Effector memory CD4-positive, alpha-beta T cell (primary cell): ENCODE results near the gene KRI1.

Experiments
- DNase-seq, 3 donors: peaks; one replicate each; pipeline ENCODE4 v3.0.0-alpha.2; 2020
- H3K27ac ChIP-seq: 2 replicates; pipeline ENCODE4 v1.7.0; 2013; ENCODE audit warnings: mild to moderate bottlenecking, low read length, moderate library complexity; ENCODE audit not compliant: insufficient read depth, poor library complexity, severe bottlenecking
- H3K27me3 ChIP-seq: replicated peaks from 2 replicates; pipeline ENCODE4 v1.7.0; 2013; ENCODE audit warnings: mild to moderate bottlenecking, low read length; ENCODE audit not compliant: insufficient read depth, control insufficient read depth, poor library complexity, severe bottlenecking
- H3K36me3 ChIP-seq: 2 replicates; pipeline ENCODE4 v1.7.0; 2013; ENCODE audit warnings: mild to moderate bottlenecking, low read length, moderate library complexity; ENCODE audit not compliant: control insufficient read depth, insufficient read depth
- H3K4me1 ChIP-seq: 2 replicates; pipeline ENCODE4 v1.7.0; 2013; ENCODE audit warnings: low read length, mild to moderate bottlenecking; ENCODE audit not compliant: control insufficient read depth, insufficient read depth, poor library complexity, severe bottlenecking
- H3K4me3 ChIP-seq: 2 replicates; pipeline ENCODE4 v1.7.0; 2013; ENCODE audit warnings: low read length, low read depth, mild to moderate bottlenecking; ENCODE audit not compliant: insufficient read depth, poor library complexity, severe bottlenecking
- H3K9me3 ChIP-seq: 2 replicates; pipeline ENCODE4 v1.7.0; 2013; ENCODE audit warnings: mild to moderate bottlenecking, low read length, moderate library complexity; ENCODE audit not compliant: control insufficient read depth

Gene KRI1

GRCh38 chr19:10520652-10521318 is 45.0 kb downstream of the KRI1 start:
- Histone ChIP-seq H3K27me3 (peaks cover 28% of the 10 kb centered on the region), H3K27ac (no peak overlapping the region), H3K4me1 (peaks cover 21% of the 10 kb centered on the region), H3K4me3 (no peak overlapping the region), H3K9me3 (no peaks in the 10 kb centered on the region), H3K36me3 (no peaks in the 10 kb centered on the region)
- no peak for DNase-seq

GRCh38 chr19:10519421-10519820 is 46.4 kb downstream of the KRI1 start:
- H3K27me3 ChIP-seq, result peaks cover 36% of the 10 kb centered on the region
- H3K4me3 ChIP-seq, result no peak overlapping the region
- no peak for DNase-seq
- H3K9me3 ChIP-seq, result no peaks in the 10 kb centered on the region
- no peaks in the 10 kb centered on the region for H3K36me3 ChIP-seq
- peaks cover 24% of the 10 kb centered on the region for H3K4me1 ChIP-seq
- no peak overlapping the region for H3K27ac ChIP-seq

GRCh38 chr19:10518444-10519361 is 47.1 kb downstream of the KRI1 start:
- no peaks in the 10 kb centered on the region for H3K9me3 ChIP-seq
- H3K27ac ChIP-seq, result no peak overlapping the region
- H3K4me3 ChIP-seq, result no peak overlapping the region
- H3K27me3 ChIP-seq, result peaks cover 43% of the 10 kb centered on the region
- no peaks in the 10 kb centered on the region for H3K36me3 ChIP-seq
- peaks cover 31% of the 10 kb centered on the region for H3K4me1 ChIP-seq
- no peak for DNase-seq

DNA sequence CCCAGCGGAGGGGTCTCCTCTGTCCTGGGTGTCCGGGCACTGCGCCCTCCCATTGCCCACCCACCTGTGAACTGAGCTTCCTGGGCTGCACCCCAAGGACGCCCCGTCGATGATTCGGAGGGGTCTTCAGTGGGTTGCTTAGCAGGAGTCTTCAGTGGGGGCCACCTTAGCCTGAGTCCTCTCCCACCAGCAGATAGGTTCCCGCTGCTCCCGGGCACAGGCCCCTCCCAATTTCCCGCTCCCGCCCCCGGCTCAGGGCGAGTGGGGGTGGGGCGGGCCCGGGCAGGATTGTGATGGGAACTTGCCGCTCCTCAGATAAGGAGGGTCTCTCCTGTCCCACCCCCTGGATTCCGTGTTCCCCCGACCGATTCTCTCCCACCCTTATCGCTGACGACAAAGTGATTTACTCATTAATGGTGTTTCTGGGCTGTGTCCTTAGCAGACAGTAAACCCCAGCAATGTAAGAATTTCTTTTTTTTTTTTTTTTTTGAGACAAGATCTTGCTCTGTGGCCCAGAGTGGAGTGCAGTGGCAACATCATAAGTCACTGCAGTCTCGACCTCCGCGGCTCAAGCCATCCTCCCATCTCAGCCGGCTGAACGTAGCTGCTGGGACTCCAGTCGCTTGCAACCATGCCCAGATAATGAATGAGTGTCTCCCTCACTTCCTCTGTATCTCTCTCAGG is 47.9 kb downstream of the KRI1 start:
- no peak overlapping the region for H3K27ac ChIP-seq
- peaks cover 31% of the 10 kb centered on the region for H3K4me1 ChIP-seq
- H3K4me3 ChIP-seq, result peak overlapping the region; percentile 33
- H3K27me3 ChIP-seq, result peaks cover 51% of the 10 kb centered on the region
- DNase-seq, result peak in 1 of 3 donors; percentile 30
- H3K36me3 ChIP-seq, result no peaks in the 10 kb centered on the region
- H3K9me3 ChIP-seq, result no peaks in the 10 kb centered on the region

GRCh38 chr19:10517361-10517759 is 48.5 kb downstream of the KRI1 start, which contains the start of gene S1PR5:
S1PR5 (minus strand) TSS chr19:10517447; CDS start chr19:10515011, 2,436 bp downstream.
- DNase-seq, result no peak
- H3K9me3 ChIP-seq, result no peaks in the 10 kb centered on the region
- H3K36me3 ChIP-seq, result no peaks in the 10 kb centered on the region
- no peak within 1 kb of the TSS for H3K27ac ChIP-seq
- H3K4me3 ChIP-seq, result peak within 1 kb of the TSS; percentile 33
- peaks cover 31% of the 10 kb centered on the region for H3K4me1 ChIP-seq
- peaks cover 55% of the 10 kb centered on the region for H3K27me3 ChIP-seq

DNA sequence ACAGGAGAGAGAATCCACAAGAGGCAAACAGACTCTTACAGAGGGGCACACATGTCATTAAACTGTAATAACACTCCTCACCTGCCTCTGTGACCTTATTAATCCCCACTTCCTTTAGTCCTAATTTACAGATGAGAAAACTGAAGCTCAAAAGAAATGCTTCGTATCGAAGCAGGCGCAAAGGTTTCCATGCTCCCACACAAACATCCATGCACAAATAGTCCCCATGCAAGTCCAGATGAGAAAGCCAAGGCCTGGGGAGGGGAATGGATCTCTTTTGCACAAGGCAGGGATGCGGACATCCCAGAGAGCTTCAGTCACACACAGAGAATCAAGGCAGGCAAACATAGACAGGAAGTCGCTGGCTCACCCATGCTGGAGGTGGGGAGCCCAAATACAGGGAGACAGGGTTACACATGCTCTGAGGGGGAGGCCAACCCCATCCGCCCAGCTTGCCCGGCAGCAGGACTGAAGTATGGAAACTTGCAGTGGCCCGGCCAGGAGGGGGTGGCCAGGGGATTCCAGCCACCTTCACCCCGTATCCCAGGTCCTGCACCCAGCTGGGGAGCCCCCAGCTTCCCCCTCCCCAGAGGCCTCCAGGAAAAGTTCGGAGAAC is 49.0 kb downstream of the KRI1 start:
- Histone ChIP-seq H3K27ac (no peak overlapping the region), H3K9me3 (no peaks in the 10 kb centered on the region), H3K4me1 (peaks cover 31% of the 10 kb centered on the region), H3K4me3 (peak overlapping the region; percentile 33), H3K36me3 (no peaks in the 10 kb centered on the region), H3K27me3 (peaks cover 55% of the 10 kb centered on the region)
- DNase-seq, result no peak

GRCh38 chr19:10516064-10516385 is 49.8 kb downstream of the KRI1 start:
- no peak overlapping the region for H3K4me3 ChIP-seq

GRCh38 chr19:10514211-10515145 is 51.3 kb downstream of the KRI1 start:
- no peaks in the 10 kb centered on the region for H3K36me3 ChIP-seq
- H3K4me1 ChIP-seq, result peaks cover 37% of the 10 kb centered on the region
- H3K4me3 ChIP-seq, result no peak overlapping the region
- peaks cover 55% of the 10 kb centered on the region for H3K27me3 ChIP-seq
- DNase-seq, result no peak
- no peak overlapping the region for H3K27ac ChIP-seq
- no peaks in the 10 kb centered on the region for H3K9me3 ChIP-seq

More at GRCh38 chr19:10516064-10516385, 49.8 kb downstream of the KRI1 start:
- Histone ChIP-seq H3K27ac (no peak overlapping the region), H3K27me3 (peaks cover 55% of the 10 kb centered on the region), H3K36me3 (no peaks in the 10 kb centered on the region), H3K4me1 (peaks cover 31% of the 10 kb centered on the region), H3K9me3 (no peaks in the 10 kb centered on the region)
- peak in 1 of 3 donors; percentile 40 for DNase-seq

DNA sequence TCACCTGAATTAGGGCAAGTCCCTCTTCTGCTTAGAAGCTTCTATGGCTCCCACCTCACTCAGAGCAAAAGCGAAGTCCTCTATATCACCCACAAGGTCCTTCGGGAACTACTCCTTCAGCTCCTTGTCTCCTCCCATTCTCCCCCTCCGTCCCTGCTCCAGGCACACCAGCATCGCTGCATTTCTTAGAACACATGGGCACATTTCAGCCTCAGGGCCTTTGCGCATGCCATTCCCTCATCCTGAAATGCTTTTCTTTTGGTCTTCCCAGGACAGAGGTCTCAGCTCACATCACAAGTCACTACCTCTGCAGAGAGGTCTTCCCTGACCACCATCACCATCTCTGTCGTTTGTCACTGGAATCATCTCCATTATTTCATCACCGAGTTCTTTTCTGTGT is 52.6 kb downstream of the KRI1 start:
- Histone ChIP-seq H3K27me3 (peaks cover 50% of the 10 kb centered on the region), H3K4me1 (peaks cover 36% of the 10 kb centered on the region), H3K4me3 (no peak overlapping the region)

More for the DNA sequence above, 52.6 kb downstream of the KRI1 start:
- no peak for DNase-seq
- Histone ChIP-seq H3K9me3 (no peaks in the 10 kb centered on the region), H3K36me3 (no peaks in the 10 kb centered on the region), H3K27ac (no peak overlapping the region)
